GM18526 (cell line): ENCODE measurements around the gene OR6C70.

Experiments used
- POLR2A ChIP-seq: IDR thresholded peaks from 3 replicates; pipeline ENCODE4 v1.6.1; 2011; ENCODE audit not compliant: insufficient read length; ENCODE audit errors: extremely low read depth

OR6C70 gene

GRCh38 chr12:55470088-55470829 is at the start of gene OR6C70:
TSS of gene OR6C70 (minus strand) at chr12:55470138. CDS start at chr12:55470138, 0 bp downstream.
- TF ChIP-seq POLR2A = no peak

GRCh38 chr12:55516391-55516790 is 46.5 kb upstream of the OR6C70 start:
- TF ChIP-seq POLR2A = no peak

DNA sequence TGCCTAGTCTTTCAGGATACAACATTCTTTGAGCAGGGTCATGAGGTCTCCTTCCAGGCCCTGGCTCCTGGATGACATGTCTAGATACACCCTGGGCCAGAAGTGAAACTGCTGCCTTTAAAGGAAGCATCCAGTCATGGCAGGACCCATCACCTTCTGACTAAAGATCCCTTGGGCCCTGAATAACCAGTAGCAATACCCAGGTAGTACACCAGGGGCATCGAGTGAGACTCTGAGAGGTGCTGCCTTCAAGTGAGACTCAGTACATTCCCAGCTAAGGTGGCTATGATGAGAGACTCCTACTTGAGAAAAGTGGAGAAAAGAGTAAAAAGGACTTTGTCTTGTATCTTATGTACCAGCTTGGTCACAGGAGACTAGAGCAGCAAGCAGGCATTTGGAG is 45.8 kb upstream of the OR6C70 start:
- no peak for TF ChIP-seq POLR2A

GRCh38 chr12:55501601-55502000 is 31.7 kb upstream of the OR6C70 start:
- TF ChIP-seq POLR2A = no peak

DNA sequence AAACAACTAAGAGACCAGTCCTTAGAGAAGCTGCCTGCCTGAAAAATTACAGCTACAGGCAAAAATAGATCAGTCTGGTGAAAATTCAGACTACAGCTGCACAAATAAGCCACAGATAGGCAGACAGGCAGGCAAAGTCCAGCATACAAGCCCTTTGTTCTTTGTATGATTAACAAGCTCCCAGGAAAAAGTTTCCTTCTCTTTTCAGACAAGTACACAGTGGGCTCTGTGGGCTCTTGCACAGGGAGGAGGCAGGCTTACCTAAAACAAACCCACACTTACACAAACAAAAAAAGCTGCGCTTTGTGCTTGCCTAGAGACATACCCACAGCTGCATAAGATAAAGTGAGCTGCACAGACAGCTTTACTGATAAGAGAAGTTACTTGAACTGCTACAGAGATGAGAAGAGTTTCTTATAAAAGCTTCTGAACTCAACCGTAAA is 29.9 kb upstream of the OR6C70 start:
- no peak for TF ChIP-seq POLR2A

DNA sequence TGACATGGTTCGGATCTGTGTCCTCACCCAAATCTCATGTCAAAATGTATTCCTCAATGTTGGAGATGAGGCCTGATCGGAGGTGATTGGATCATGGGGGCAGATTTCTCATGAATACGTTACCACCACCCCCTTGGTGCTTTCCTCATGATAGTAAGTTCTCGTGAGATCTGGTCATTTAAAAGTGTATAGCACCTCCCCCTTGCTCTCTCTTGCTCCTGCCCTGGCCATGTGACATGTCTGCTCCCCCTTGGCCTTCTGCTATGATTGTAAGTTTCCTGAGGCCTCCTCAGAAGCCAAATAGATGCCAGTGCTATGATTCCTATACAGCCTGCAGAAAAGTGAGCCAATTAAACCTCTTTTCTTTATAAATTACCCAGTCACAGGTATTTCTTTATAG is 29.3 kb upstream of the OR6C70 start:
- TF ChIP-seq POLR2A = no peak

- TF ChIP-seq POLR2A = no peak
Observed at GRCh38 chr12:55495490-55495889, 25.6 kb upstream of the OR6C70 start.

GRCh38 chr12:55492078-55492477 is 22.1 kb upstream of the OR6C70 start, which contains the start of gene OR6C68:
TSS of gene OR6C68 (plus strand) at chr12:55492378. CDS start at chr12:55492378, 0 bp downstream.
- no peak for TF ChIP-seq POLR2A

DNA sequence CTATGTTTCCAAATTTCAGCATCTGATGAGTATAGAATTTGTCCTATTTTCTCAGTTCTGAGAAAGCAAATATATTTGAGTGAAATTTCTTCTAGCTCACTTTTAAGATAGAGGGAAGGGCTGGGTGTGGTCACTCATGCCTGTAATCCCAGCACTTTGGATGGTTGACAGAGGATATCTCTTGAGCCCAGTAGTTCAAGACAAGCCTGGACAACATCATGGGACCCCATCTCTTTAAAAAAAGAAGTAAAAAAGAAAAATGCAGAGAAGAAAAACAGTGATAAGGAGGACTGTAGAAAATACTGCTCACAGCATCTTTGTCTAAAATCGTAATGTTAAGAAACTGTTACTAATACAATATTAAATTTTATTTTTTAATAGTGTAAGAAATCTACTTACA is 2.3 kb upstream of the OR6C70 start:
- TF ChIP-seq POLR2A = no peak

- TF ChIP-seq POLR2A = no peak
Observed at GRCh38 chr12:55469291-55469690, 647 bp downstream of the OR6C70 start.

GRCh38 chr12:55467836-55468235 is 2.1 kb downstream of the OR6C70 start:
- TF ChIP-seq POLR2A = no peak

DNA sequence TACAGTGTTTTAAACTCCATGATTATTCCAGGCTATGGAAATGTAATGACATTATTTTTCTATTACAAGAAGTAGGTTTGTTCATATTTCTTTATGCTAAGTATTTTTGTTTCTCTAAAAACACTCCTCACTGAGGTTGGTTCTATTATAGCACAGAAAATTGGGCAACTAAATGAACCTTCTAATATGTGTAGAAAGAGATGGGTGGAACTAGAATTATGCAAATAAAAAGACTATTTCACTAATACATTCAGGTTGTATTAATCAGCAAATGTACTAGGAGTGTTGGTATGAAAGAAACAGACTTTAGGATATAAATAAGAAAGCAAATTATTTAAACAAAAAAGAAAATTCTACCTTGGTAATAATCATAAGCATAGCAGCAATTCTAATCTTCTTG is 21.1 kb downstream of the OR6C70 start:
- TF ChIP-seq POLR2A = no peak

GRCh38 chr12:55446326-55446725 is 23.6 kb downstream of the OR6C70 start:
- no peak for TF ChIP-seq POLR2A

- no peak for TF ChIP-seq POLR2A
Observed at GRCh38 chr12:55445357-55445756, 24.6 kb downstream of the OR6C70 start.

DNA sequence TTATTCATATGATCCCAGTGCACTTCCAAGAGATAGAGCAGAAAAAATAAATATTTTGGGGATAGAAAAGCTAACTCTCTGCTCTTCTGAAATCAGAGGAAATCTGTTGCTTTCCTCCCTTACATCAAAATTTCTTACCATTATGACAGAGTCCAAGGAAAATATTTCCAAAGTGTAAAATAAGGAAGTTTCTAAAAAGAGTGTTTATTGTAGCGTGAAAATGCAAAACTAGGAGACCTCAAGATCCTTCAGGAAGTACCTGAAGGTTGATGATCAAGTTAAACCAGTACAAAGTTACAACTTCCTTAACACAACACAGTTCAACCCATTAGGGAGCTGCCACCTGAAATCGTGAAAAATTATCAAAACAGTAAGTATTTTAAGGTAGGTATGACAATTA is 26.2 kb downstream of the OR6C70 start, which contains the start of gene OR6C2:
OR6C2 (plus strand) TSS at position 301 of the 400 bp plus-strand sequence. CDS start 8,138 bp downstream, outside the sequence.
- no peak for TF ChIP-seq POLR2A

DNA sequence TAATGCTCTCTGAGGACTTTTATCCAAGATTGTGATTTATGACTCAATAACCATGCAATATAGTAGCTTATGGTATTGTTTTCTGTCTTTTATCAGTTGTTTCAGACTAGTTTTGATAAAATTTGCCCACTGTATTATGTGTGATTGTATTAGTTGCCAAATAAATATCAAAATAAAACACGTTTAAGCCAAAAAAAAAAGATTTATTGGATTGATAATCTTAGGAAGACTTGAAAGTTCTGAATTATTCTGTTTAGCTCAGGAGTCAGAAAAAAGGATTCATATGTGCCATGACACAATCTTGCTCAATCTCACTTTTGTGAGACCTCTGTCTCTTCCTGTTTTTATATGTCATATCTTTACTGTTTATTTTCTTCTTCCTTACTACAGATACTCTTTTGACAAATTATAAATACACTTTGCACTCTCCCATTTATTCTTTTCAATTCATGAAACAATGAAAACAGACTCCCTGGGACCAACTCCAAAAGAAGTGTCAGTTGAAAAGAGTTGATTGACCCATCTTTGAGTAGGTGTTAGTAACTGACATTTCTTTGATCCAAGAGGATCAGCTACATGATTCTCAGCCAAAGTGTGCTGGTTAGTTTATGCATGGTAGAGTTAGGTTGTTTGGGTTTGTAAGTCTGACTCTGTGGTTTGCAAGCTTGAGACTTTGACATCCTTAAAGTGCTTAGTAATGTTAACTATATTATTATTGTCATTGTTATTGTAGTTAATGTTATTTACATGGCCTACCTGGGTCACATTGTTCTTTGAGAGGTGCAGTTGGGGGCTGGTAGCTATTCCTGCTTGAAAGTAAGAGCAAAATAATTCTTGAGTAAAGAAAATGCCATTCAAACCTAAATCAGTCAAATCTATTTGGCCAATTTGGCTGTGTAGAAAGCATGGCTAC is 41.4 kb downstream of the OR6C70 start:
- no peak for TF ChIP-seq POLR2A
